ENCODE results near the gene KIDINS220. TPM values are rescaled to one million over a fixed set of nuclear protein-coding genes. Genes with fewer than 3 reads are reported as not detected.

The KIDINS220 gene
- total and polyA plus RNA-seq, 9 of the 15 experiments (the other 6 are each of a cell fraction or from before 2014, with no cell fraction given) = 15.2 to 48.0 (median 34.4) TPM

- TF ChIP-seq VEZF1 (CRISPR knock-in tag; IDR thresholded peaks at IDR 0.05) = peak; percentile 82
- peak; percentile 34; the same call in 1 of the 2 replicates for TF ChIP-seq ZEB2 (IDR thresholded peaks at IDR 0.05)
- no peak for TF ChIP-seq PREB (CRISPR knock-in tag; IDR thresholded peaks at IDR 0.05)
- TF ChIP-seq KDM5B (IDR thresholded peaks at IDR 0.05; ENCODE audit: insufficient replicate concordance, low read depth, low read length) = peak; percentile 51
- no peak for TF ChIP-seq NR2C2 (CRISPR knock-in tag; IDR thresholded peaks at IDR 0.05)
- no peak for TF ChIP-seq NR2C2 (tag; IDR thresholded peaks at IDR 0.05)
- TF ChIP-seq ZNF146 (CRISPR knock-in tag; IDR thresholded peaks at IDR 0.05; ENCODE audit: unreplicated experiment) = no peak
- no peak for TF ChIP-seq NCOA4 (IDR thresholded peaks at IDR 0.05; ENCODE audit: partially characterized antibody)
- no peak for TF ChIP-seq HDAC6 (IDR thresholded peaks at IDR 0.05; ENCODE audit: low read depth, low read length)
- no peak for TF ChIP-seq CSDE1 (IDR thresholded peaks at IDR 0.05)
- TF ChIP-seq ZNF133 (CRISPR knock-in tag; IDR thresholded peaks at IDR 0.05) = no peak
- peak; percentile 95 for TF ChIP-seq EGR1 (conservative IDR thresholded peaks at IDR 0.05)
- peak in 1 of 2 experiments; percentile 84; a peak in 2 of 4 replicates for TF ChIP-seq ZNF318 (IDR thresholded peaks at IDR 0.05; ENCODE audit: borderline replicate concordance in 1 of 2, low read depth in 1 of 2)
- no peak for TF ChIP-seq ZNF217 (CRISPR knock-in tag; IDR thresholded peaks at IDR 0.05)
- no peak for TF ChIP-seq HDAC8 (tag; IDR thresholded peaks at IDR 0.05)
- TF ChIP-seq CXXC5 (CRISPR knock-in tag; IDR thresholded peaks at IDR 0.05) = peak; percentile 17; the same call in 1 of the 2 replicates
- TF ChIP-seq ZNF124 (CRISPR knock-in tag; IDR thresholded peaks at IDR 0.05) = no peak
Observed at GRCh38 chr2:8680822-8681760, 156.3 kb downstream of the KIDINS220 start (continued).

Data from K562 (cell line).